Activated CD4-positive, CD25-positive, alpha-beta regulatory T cell (primary cell): Measurements from ENCODE around the gene CERK.
"Not testable (repeated sequence)": the region's sequence is repeated elsewhere in the genome, so short reads cannot be mapped to it uniquely, and the experiment has no call there.

ENCODE experiments used
- DNase-seq, 4 experiments: peaks; one replicate each; lab custom pipeline; 2025; lab: John Stamatoyannopoulos, UW

CERK gene

GRCh38 chr22:46646531-46647215 lies 91.4 kb downstream of the CERK start:
- DNase-seq = no peak

GRCh38 chr22:46642840-46643480 lies 95.1 kb downstream of the CERK start:
- not testable (repeated sequence) for DNase-seq

GRCh38 chr22:46641811-46642266 lies 96.2 kb downstream of the CERK start:
- DNase-seq = no peak

- no peak for DNase-seq
These were observed 97.6 kb downstream of the CERK start for GRCh38 chr22:46640293-46641055.

GRCh38 chr22:46639843-46640242 lies 98.2 kb downstream of the CERK start:
- DNase-seq = no peak

GRCh38 chr22:46638601-46639431 lies 99.2 kb downstream of the CERK start:
- no peak for DNase-seq

GRCh38 chr22:46637711-46638600 lies 100.1 kb downstream of the CERK start:
- no peak for DNase-seq

- no peak for DNase-seq
These were observed 101.6 kb downstream of the CERK start for GRCh38 chr22:46636221-46637002.

GRCh38 chr22:46635756-46636155 lies 102.3 kb downstream of the CERK start:
- no peak for DNase-seq

- DNase-seq = not testable (repeated sequence)
These were observed 102.9 kb downstream of the CERK start for GRCh38 chr22:46634973-46635685.
